Adrenal gland (tissue), 5 donors: Measurements from ENCODE around the gene ANKMY1.

ENCODE experiments used
- POLR2A ChIP-seq, 2 donors: fragments of 450-650 bp; IDR thresholded peaks; one replicate each; pipeline ENCODE4 v1.6.1; 2017; ENCODE audit warnings: antibody characterized with exemption in 2 of 2, mild to moderate bottlenecking in 2 of 2, moderate library complexity in 1 of 2
- TF ChIP-seq, protein P1 (sequence below), 6 experiments: fragments of 450-650 bp in 4 of 6; fragments of 200-600 bp in 2 of 6; sonication (generic) in 1 of 6; IDR thresholded peaks; 1 replicate in 5 of 6; 2 replicates in 1 of 6; pipeline versions ENCODE4 v1.5.1 to v1.8.0; 2016 to 2021; ENCODE audit warnings: antibody characterized with exemption in 6 of 6, mild to moderate bottlenecking in 2 of 6, moderate library complexity in 1 of 6
- donor health status: DM: no; HTN: no; CAD: no.

DNA sequence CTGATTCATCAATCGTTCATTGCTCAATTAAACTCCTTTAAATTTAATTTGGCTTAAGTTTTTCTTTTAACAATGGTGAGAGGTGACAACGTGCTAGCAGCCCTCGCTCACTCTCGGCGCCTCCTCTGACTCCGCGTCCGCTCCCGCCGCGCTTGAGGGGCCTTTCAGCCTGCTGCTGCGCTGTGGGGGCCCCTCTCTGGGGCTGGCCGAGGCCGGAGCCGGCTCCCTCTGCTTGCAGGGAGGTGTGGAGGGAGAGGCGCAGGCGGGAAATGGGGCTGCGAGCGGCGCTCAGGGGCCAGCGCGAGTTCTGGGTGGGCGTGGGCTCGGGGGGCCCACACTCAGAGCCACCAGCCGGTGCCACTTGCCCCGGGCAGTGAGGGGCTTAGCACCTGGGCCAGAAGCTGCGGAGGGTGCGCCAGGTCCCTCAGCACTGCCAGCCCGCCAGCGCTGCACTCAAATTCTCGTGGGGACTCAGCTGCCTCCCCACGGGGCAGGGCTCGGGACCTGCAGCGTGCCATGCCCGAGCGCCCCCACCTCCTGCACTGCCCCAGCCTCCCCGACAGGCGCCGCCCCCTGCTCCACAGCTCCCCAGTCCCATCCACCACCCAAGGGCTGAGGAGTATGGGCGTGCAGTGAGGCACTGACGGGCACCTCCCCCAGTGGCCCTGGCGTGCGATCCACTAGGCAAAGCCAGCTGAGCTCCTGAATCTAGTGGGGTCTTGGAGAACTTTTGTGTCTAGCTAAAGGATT lies 19.6 kb downstream of the ANKMY1 start:
- TF ChIP-seq, protein P1, sequence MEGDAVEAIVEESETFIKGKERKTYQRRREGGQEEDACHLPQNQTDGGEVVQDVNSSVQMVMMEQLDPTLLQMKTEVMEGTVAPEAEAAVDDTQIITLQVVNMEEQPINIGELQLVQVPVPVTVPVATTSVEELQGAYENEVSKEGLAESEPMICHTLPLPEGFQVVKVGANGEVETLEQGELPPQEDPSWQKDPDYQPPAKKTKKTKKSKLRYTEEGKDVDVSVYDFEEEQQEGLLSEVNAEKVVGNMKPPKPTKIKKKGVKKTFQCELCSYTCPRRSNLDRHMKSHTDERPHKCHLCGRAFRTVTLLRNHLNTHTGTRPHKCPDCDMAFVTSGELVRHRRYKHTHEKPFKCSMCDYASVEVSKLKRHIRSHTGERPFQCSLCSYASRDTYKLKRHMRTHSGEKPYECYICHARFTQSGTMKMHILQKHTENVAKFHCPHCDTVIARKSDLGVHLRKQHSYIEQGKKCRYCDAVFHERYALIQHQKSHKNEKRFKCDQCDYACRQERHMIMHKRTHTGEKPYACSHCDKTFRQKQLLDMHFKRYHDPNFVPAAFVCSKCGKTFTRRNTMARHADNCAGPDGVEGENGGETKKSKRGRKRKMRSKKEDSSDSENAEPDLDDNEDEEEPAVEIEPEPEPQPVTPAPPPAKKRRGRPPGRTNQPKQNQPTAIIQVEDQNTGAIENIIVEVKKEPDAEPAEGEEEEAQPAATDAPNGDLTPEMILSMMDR (IDR thresholded peaks at IDR 0.05): no peak
- TF ChIP-seq POLR2A (IDR thresholded peaks at IDR 0.05): no peak
